HepG2 (cell line): ENCODE data around the gene LSM2. TPM values are rescaled to one million over a fixed set of nuclear protein-coding genes. Genes with fewer than 3 reads are reported as not detected.
A peak's percentile ranks its signal among the peaks of the same experiment; 100 is the strongest.

Experiments used
- ARNT2 ChIP-seq: sonication (generic); formaldehyde crosslinking; IDR thresholded peaks from 2 replicates; pipeline ENCODE4 v1.8.0; 2022; ENCODE audit warnings: mild to moderate bottlenecking, low read depth, missing genetic modification reagents, moderate library complexity
- CHD2 ChIP-seq: IDR thresholded peaks from 2 replicates; pipeline ENCODE4 v1.6.1; 2011; ENCODE audit warnings: low read depth, low read length, improper control_type of control experiment
- FLYWCH1 ChIP-seq: sonication (generic); formaldehyde crosslinking; IDR thresholded peaks from 2 replicates; pipeline ENCODE4 v1.8.1; 2023; ENCODE audit warnings: mild to moderate bottlenecking, missing genetic modification reagents
- GMEB1 ChIP-seq: sonication (generic); formaldehyde crosslinking; IDR thresholded peaks from 2 replicates; pipeline ENCODE4 v1.5.1; 2020; ENCODE audit warnings: missing genetic modification reagents, mild to moderate bottlenecking, borderline replicate concordance
- GMEB2 ChIP-seq: IDR thresholded peaks from 2 replicates; pipeline ENCODE4 v1.6.1; 2016; ENCODE audit warnings: missing biosample characterization, missing genetic modification reagents, low read depth
- HDAC1 ChIP-seq: sonication (generic); formaldehyde crosslinking; IDR thresholded peaks from 2 replicates; pipeline ENCODE4 v1.5.1; 2020; ENCODE audit warnings: mild to moderate bottlenecking, missing genetic modification reagents
- HOXD1 ChIP-seq: sonication (generic); formaldehyde crosslinking; IDR thresholded peaks from 2 replicates; pipeline ENCODE4 v1.5.0; 2020; ENCODE audit warnings: missing genetic modification reagents
- KAT7 ChIP-seq: IDR thresholded peaks from 2 replicates; pipeline ENCODE4 v1.6.1; 2018; ENCODE audit warnings: borderline replicate concordance, missing compliant biosample characterization
- MATR3 ChIP-seq: sonication (generic); formaldehyde crosslinking; IDR thresholded peaks from 2 replicates; pipeline ENCODE4 v1.4.0; 2020; ENCODE audit warnings: missing genetic modification reagents
- NFATC3 ChIP-seq: sonication (generic); formaldehyde crosslinking; IDR thresholded peaks from 2 replicates; pipeline ENCODE4 v1.5.1; 2020; ENCODE audit warnings: mild to moderate bottlenecking, missing genetic modification reagents
- NR2F2 ChIP-seq: IDR thresholded peaks from 2 replicates; pipeline ENCODE4 v1.6.1; 2012; ENCODE audit warnings: low read depth, inconsistent platforms, borderline replicate concordance
- RNF2 ChIP-seq: fragments of 450-650 bp; conservative IDR thresholded peaks from 2 replicates; pipeline ENCODE4 v1.6.1; 2016; ENCODE audit warnings: low read depth
- SAP130 ChIP-seq: IDR thresholded peaks from 2 replicates; pipeline ENCODE4 v1.6.1; 2016; ENCODE audit warnings: low read depth
- TARDBP ChIP-seq: sonication (generic); formaldehyde crosslinking; IDR thresholded peaks from 2 replicates; pipeline ENCODE4 v1.8.0; 2022; ENCODE audit warnings: mild to moderate bottlenecking, missing genetic modification reagents
- THAP7 ChIP-seq: sonication (generic); formaldehyde crosslinking; IDR thresholded peaks from 2 replicates; pipeline ENCODE4 v1.8.1; 2023; ENCODE audit warnings: mild to moderate bottlenecking, missing genetic modification reagents
- ZFP36 ChIP-seq: fragments of 150-350 bp; IDR thresholded peaks from 2 replicates; pipeline ENCODE4 v1.6.1; 2018; ENCODE audit warnings: borderline replicate concordance, low read length, low read depth; ENCODE audit not compliant: partially characterized antibody
- ZNF251 ChIP-seq: sonication (generic); formaldehyde crosslinking; IDR thresholded peaks from 2 replicates; pipeline ENCODE4 v1.9.0; 2021; ENCODE audit warnings: mild to moderate bottlenecking, missing genetic modification reagents
- ZNF264 ChIP-seq: sonication (generic); formaldehyde crosslinking; IDR thresholded peaks from 2 replicates; pipeline ENCODE4 v1.4.0; 2020; ENCODE audit warnings: missing genetic modification reagents
- ZNF570 ChIP-seq: sonication (generic); formaldehyde crosslinking; IDR thresholded peaks from 2 replicates; pipeline ENCODE4 v1.4.0; 2020; ENCODE audit warnings: mild to moderate bottlenecking, missing genetic modification reagents, borderline replicate concordance
- ZSCAN12 ChIP-seq: sonication (generic); formaldehyde crosslinking; IDR thresholded peaks from 2 replicates; pipeline ENCODE4 v1.9.0; 2021; ENCODE audit warnings: mild to moderate bottlenecking, missing genetic modification reagents
- polyA plus RNA-seq, 8 experiments: library from polyadenylated mRNA; depleted of rRNA in 3 of 8; stranded (reverse) in 7 of 8; unstranded in 1 of 8; fragments of >200 nt; fragmentation: Illumina TruSeq in 4 of 8; extraction: Trizol in 4 of 8; gene quantifications; 2 replicates each; pipeline versions ENCODE4 v1.2.1 to v1.2.3, GENCODE V29; 2011 to 2016; ENCODE audit warnings: low read depth in 4 of 8, missing spikeins in 1 of 8, mixed read lengths in 1 of 8; ENCODE audit not compliant: insufficient read depth in 1 of 8
- total RNA-seq, 5 experiments: library from RNA; depleted of rRNA; stranded (reverse); fragments of >200 nt; fragmentation: Illumina TruSeq; extraction: Trizol; gene quantifications; 2 replicates each; pipeline ENCODE4 v1.2.3, GENCODE V29; 2016; ENCODE audit warnings: low read depth in 1 of 5
- TF ChIP-seq, protein P1 (sequence below): sonication (generic); formaldehyde crosslinking; IDR thresholded peaks from 2 replicates; pipeline ENCODE4 v1.4.0; 2020; ENCODE audit warnings: missing genetic modification reagents, mild to moderate bottlenecking, borderline replicate concordance

LSM2 gene
- total and polyA plus RNA-seq, 2 of the 13 experiments (the other 11 are each of a cell fraction or from before 2014, with no cell fraction given): 69.4 to 90.5 TPM

DNA sequence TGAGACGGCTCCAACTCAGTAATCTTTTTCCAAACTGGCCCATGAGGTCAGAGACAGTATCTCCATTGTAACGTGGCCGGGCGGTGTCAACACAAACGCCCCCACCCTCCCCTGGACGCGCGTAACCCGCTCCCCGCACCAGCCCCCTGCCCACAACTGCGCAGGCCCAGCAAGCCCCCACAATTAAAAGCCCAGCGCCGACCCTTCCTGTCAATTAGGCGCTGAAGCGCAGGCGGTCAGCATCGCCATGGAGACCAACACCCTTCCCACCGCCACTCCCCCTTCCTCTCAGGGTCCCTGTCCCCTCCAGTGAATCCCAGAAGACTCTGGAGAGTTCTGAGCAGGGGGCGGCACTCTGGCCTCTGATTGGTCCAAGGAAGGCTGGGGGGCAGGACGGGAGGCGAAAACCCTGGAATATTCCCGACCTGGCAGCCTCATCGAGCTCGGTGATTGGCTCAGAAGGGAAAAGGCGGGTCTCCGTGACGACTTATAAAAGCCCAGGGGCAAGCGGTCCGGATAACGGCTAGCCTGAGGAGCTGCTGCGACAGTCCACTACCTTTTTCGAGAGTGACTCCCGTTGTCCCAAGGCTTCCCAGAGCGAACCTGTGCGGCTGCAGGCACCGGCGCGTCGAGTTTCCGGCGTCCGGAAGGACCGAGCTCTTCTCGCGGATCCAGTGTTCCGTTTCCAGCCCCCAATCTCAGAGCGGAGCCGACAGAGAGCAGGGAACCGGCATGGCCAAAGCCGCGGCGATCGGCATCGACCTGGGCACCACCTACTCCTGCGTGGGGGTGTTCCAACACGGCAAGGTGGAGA lies 8.5 kb upstream of the LSM2 start, which contains the start of the genes HSPA1A and HSPA1L (continued):
- TF ChIP-seq ZNF251 (no peak), ZSCAN12 (CRISPR knock-in tag) (no peak; the same call in 1 of the 2 replicates), KAT7 (CRISPR knock-in tag) (no peak; the same call in 1 of the 2 replicates), MATR3 (CRISPR knock-in tag) (no peak), GMEB1 (CRISPR knock-in tag) (peak; percentile 57; the same call in 1 of the 2 replicates), ZNF264 (CRISPR knock-in tag) (no peak), THAP7 (0 out of 2 replicates have a peak, but pooled peaks have one; percentile 44), ARNT2 (CRISPR knock-in tag) (peak; percentile 78; the same call in 1 of the 2 replicates), HDAC1 (peak; percentile 39; the same call in 1 of the 2 replicates), NR2F2 (peak; percentile 37; the same call in 1 of the 2 replicates), GMEB2 (CRISPR knock-in tag) (no peak), FLYWCH1 (CRISPR knock-in tag) (no peak), CHD2 (no peak), HOXD1 (peak; percentile 76; the same call in 1 of the 2 replicates), NFATC3 (CRISPR knock-in tag) (0 out of 2 replicates have a peak, but pooled peaks have one; percentile 77), TARDBP (CRISPR knock-in tag) (peak; percentile 61; the same call in 1 of the 2 replicates), RNF2 (no peak), ZNF570 (CRISPR knock-in tag) (no peak), SAP130 (peak; percentile 68), ZFP36 (no peak)
- TF ChIP-seq, protein P1, sequence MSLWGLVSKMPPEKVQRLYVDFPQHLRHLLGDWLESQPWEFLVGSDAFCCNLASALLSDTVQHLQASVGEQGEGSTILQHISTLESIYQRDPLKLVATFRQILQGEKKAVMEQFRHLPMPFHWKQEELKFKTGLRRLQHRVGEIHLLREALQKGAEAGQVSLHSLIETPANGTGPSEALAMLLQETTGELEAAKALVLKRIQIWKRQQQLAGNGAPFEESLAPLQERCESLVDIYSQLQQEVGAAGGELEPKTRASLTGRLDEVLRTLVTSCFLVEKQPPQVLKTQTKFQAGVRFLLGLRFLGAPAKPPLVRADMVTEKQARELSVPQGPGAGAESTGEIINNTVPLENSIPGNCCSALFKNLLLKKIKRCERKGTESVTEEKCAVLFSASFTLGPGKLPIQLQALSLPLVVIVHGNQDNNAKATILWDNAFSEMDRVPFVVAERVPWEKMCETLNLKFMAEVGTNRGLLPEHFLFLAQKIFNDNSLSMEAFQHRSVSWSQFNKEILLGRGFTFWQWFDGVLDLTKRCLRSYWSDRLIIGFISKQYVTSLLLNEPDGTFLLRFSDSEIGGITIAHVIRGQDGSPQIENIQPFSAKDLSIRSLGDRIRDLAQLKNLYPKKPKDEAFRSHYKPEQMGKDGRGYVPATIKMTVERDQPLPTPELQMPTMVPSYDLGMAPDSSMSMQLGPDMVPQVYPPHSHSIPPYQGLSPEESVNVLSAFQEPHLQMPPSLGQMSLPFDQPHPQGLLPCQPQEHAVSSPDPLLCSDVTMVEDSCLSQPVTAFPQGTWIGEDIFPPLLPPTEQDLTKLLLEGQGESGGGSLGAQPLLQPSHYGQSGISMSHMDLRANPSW (CRISPR knock-in tag): no peak
